Activated CD8-positive, alpha-beta T cell treated with anti-CD3 and anti-CD28 coated beads for 36 hours (primary cell): Measurements from ENCODE around the gene AGT. TPM values are rescaled to one million over a fixed set of nuclear protein-coding genes. Genes with fewer than 3 reads are reported as not detected.

Experiments
- ATAC-seq: fragments of 200-7000 bp; cut with Tn5 transposase; one replicate; pipeline ENCODE4 v1.10.0; 2021; ENCODE audit warnings: mild to moderate bottlenecking, moderate library complexity
- CTCF ChIA-PET: fragments of 350-600 bp; sonication (Branson Sonifier 250); formaldehyde crosslinking; loops from one replicate; lab custom pipeline; 2021; ENCODE audit warnings: antibody characterized with exemption; lab: Charles Lee
- POLR2A ChIA-PET: fragments of 350-600 bp; sonication (Branson Sonifier 250); formaldehyde crosslinking; loops from one replicate; lab custom pipeline; 2021; ENCODE audit warnings: antibody characterized with exemption; lab: Charles Lee
- DNase-seq: peaks from one replicate; pipeline ENCODE4 v3.0.0-alpha.2; 2020
- H3K27ac Mint-ChIP-seq: one replicate; pipeline ENCODE4 v1.8.0; 2021; ENCODE audit warnings: mild to moderate bottlenecking, mixed read lengths
- H3K27me3 Mint-ChIP-seq: one replicate; pipeline ENCODE4 v1.8.0; 2021; ENCODE audit warnings: mixed read lengths
- H3K36me3 Mint-ChIP-seq: one replicate; pipeline ENCODE4 v1.8.0; 2021; ENCODE audit warnings: low read depth, mixed read lengths
- H3K4me1 Mint-ChIP-seq: one replicate; pipeline ENCODE4 v1.8.0; 2021; ENCODE audit warnings: low read depth, mixed read lengths
- H3K4me3 Mint-ChIP-seq: one replicate; pipeline ENCODE4 v1.8.0; 2021; ENCODE audit warnings: mild to moderate bottlenecking, moderate library complexity, mixed read lengths
- H3K9me3 Mint-ChIP-seq: one replicate; pipeline ENCODE4 v1.8.0; 2021; ENCODE audit warnings: mixed read lengths
- CTCF ChIP-seq: fragments of 200-600 bp; IDR thresholded peaks from one replicate; pipeline ENCODE4 v1.8.0; 2022; ENCODE audit warnings: antibody characterized with exemption, mild to moderate bottlenecking
- intact Hi-C: fragments of 100-400 bp; cut with micrococcal nuclease; formaldehyde crosslinking; loops from one replicate; pipeline ENCODE4 v1.10.0; 2022
- total RNA-seq, 2 experiments: library from RNA; stranded (reverse); gene quantifications; one replicate each; pipeline ENCODE4 v1.2.3, GENCODE V29; 2021

AGT gene
- total RNA-seq, 2 experiments from 2014 or later, result not detected

GRCh38 chr1:230691615-230692014 is 22.3 kb downstream of the AGT start:
- ATAC-seq (no peak), DNase-seq (no peak)
- no peaks in the 10 kb centered on the region for H3K9me3 Mint-ChIP-seq
- H3K4me3 Mint-ChIP-seq, result no peak overlapping the region
- H3K27me3 Mint-ChIP-seq, result no peaks in the 10 kb centered on the region
- no peak for TF ChIP-seq CTCF
- ChIA-PET CTCF (interaction anchor here (1.5 kb wide), 1 partner anchor 48 kb away, joined by 7 read pairs; no protein-coding TSS in a partner anchor), POLR2A (interaction anchor here (0.6 kb wide), 1 partner anchor 614 kb away, joined by 3 read pairs; no protein-coding TSS in a partner anchor)
- no peak overlapping the region for H3K27ac Mint-ChIP-seq
- no peaks in the 10 kb centered on the region for H3K4me1 Mint-ChIP-seq
- H3K36me3 Mint-ChIP-seq, result peaks cover 32% of the 10 kb centered on the region
- intact Hi-C loops, result no loop called here

GRCh38 chr1:230690101-230690500 is 23.8 kb downstream of the AGT start:
- ChIA-PET POLR2A (no interaction called here), CTCF (interaction anchor here (1.5 kb wide), 1 partner anchor 47 kb away, joined by 7 read pairs; no protein-coding TSS in a partner anchor)
- no peak for DNase-seq
- intact Hi-C loops, result no loop called here
- Mint-ChIP-seq H3K36me3 (peaks cover 36% of the 10 kb centered on the region), H3K27ac (no peak overlapping the region), H3K9me3 (no peaks in the 10 kb centered on the region), H3K4me3 (no peak overlapping the region), H3K27me3 (no peaks in the 10 kb centered on the region), H3K4me1 (no peaks in the 10 kb centered on the region)
- no peak for TF ChIP-seq CTCF
- no peak for ATAC-seq

GRCh38 chr1:230686747-230687146 is 27.2 kb downstream of the AGT start:
- Mint-ChIP-seq H3K9me3 (no peaks in the 10 kb centered on the region), H3K4me3 (no peak overlapping the region), H3K4me1 (no peaks in the 10 kb centered on the region), H3K27ac (no peak overlapping the region), H3K36me3 (peaks cover 32% of the 10 kb centered on the region), H3K27me3 (no peaks in the 10 kb centered on the region)
- intact Hi-C loops, result no loop called here
- no peak for TF ChIP-seq CTCF
- no peak for ATAC-seq
- ChIA-PET CTCF (no interaction called here), POLR2A (no interaction called here)
- DNase-seq, result no peak

GRCh38 chr1:230684998-230685397 is 28.9 kb downstream of the AGT start:
- ATAC-seq (no peak), DNase-seq (no peak)
- Mint-ChIP-seq H3K4me3 (no peak overlapping the region), H3K36me3 (peaks cover 30% of the 10 kb centered on the region), H3K9me3 (no peaks in the 10 kb centered on the region), H3K4me1 (peaks cover 3% of the 10 kb centered on the region), H3K27me3 (no peaks in the 10 kb centered on the region), H3K27ac (no peak overlapping the region)
- POLR2A ChIA-PET, result no interaction called here
- intact Hi-C loops, result no loop called here
- CTCF ChIA-PET, result no interaction called here
- TF ChIP-seq CTCF, result no peak

- ATAC-seq (no peak), DNase-seq (no peak)
- H3K27me3 Mint-ChIP-seq, result no peaks in the 10 kb centered on the region
- peaks cover 3% of the 10 kb centered on the region for H3K4me1 Mint-ChIP-seq
- no peak overlapping the region for H3K27ac Mint-ChIP-seq
- H3K4me3 Mint-ChIP-seq, result no peak overlapping the region
- no peak for TF ChIP-seq CTCF
- H3K36me3 Mint-ChIP-seq, result peaks cover 25% of the 10 kb centered on the region
- no peaks in the 10 kb centered on the region for H3K9me3 Mint-ChIP-seq
- CTCF ChIA-PET, result no interaction called here
- POLR2A ChIA-PET, result no interaction called here
- intact Hi-C loops, result no loop called here
Observed at GRCh38 chr1:230684146-230684545, 29.8 kb downstream of the AGT start.
